ENCODE data around the gene NPAS3. TPM values are rescaled to one million over a fixed set of nuclear protein-coding genes. Genes with fewer than 3 reads are reported as not detected.

NPAS3 gene
- total RNA-seq, 1 donor from 2014 or later = 2.0 TPM

GRCh38 chr14:33675415-33676130 lies 736.9 kb downstream of the NPAS3 start:
- TF ChIP-seq, protein P1, sequence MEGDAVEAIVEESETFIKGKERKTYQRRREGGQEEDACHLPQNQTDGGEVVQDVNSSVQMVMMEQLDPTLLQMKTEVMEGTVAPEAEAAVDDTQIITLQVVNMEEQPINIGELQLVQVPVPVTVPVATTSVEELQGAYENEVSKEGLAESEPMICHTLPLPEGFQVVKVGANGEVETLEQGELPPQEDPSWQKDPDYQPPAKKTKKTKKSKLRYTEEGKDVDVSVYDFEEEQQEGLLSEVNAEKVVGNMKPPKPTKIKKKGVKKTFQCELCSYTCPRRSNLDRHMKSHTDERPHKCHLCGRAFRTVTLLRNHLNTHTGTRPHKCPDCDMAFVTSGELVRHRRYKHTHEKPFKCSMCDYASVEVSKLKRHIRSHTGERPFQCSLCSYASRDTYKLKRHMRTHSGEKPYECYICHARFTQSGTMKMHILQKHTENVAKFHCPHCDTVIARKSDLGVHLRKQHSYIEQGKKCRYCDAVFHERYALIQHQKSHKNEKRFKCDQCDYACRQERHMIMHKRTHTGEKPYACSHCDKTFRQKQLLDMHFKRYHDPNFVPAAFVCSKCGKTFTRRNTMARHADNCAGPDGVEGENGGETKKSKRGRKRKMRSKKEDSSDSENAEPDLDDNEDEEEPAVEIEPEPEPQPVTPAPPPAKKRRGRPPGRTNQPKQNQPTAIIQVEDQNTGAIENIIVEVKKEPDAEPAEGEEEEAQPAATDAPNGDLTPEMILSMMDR (IDR thresholded peaks at IDR 0.05; ENCODE audit: insufficient read depth, low read length, poor library complexity, severe bottlenecking) = no peak
- Histone ChIP-seq H3K36me3 (ENCODE audit: control insufficient read depth, insufficient read depth, low read length) (no peaks in the 10 kb centered on the region), H3K27me3 (ENCODE audit: control insufficient read depth, insufficient read depth, low read length) (no peaks in the 10 kb centered on the region), H3K4me3 (ENCODE audit: low read depth, low read length) (no peak overlapping the region)
- DNase-seq (ENCODE audit: low read depth) = no peak

DNA sequence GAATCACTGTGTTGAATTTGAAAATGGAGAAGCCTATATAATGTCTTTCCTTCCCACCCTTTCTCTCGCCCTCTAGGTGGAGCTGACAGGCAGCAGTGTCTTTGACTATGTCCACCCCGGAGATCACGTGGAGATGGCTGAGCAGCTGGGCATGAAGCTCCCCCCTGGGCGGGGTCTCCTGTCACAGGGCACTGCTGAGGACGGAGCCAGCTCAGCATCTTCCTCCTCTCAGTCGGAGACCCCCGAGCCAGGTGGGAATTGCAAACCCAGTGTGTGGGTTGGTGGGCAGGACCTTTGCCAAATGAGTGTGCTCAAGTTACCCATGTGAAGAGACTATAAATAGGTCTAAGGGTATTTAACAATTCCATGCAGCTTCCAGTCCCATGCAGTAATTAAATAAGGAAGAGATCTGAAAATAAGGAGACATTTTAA lies 737.5 kb downstream of the NPAS3 start:
- TF ChIP-seq, protein P1 (IDR thresholded peaks at IDR 0.05; ENCODE audit: insufficient read depth, low read length, poor library complexity, severe bottlenecking) = peak; percentile 61
- no peaks in the 10 kb centered on the region for H3K36me3 ChIP-seq (ENCODE audit: control insufficient read depth, insufficient read depth, low read length)
- no peak overlapping the region for H3K4me3 ChIP-seq (ENCODE audit: low read depth, low read length)
- no peaks in the 10 kb centered on the region for H3K27me3 ChIP-seq (ENCODE audit: control insufficient read depth, insufficient read depth, low read length)
- DNase-seq (ENCODE audit: low read depth) = no peak

DNA sequence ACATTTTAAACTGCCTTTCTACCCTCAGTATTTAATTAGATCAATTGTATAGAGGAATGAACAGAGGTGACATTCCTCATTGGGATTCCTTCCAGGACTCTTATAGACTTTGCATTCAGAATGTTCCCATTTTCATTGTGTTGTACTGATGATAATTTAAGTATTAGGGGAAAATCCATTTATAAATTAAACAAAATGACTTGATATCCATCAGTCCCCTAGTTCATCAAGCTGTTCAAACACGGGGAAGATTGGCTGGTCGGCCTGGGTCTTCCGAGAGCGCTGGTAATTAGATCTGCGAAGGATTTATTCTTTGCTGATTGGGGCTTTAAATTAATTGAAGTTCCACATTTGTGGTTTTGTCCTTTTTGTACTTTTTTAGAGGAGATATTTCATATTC lies 738.2 kb downstream of the NPAS3 start:
- Histone ChIP-seq H3K36me3 (ENCODE audit: control insufficient read depth, insufficient read depth, low read length) (no peaks in the 10 kb centered on the region), H3K4me3 (ENCODE audit: low read depth, low read length) (no peak overlapping the region), H3K27me3 (ENCODE audit: control insufficient read depth, insufficient read depth, low read length) (no peaks in the 10 kb centered on the region)
- TF ChIP-seq, protein P1 (IDR thresholded peaks at IDR 0.05; ENCODE audit: insufficient read depth, low read length, poor library complexity, severe bottlenecking) = no peak
- DNase-seq (ENCODE audit: low read depth) = no peak

DNA sequence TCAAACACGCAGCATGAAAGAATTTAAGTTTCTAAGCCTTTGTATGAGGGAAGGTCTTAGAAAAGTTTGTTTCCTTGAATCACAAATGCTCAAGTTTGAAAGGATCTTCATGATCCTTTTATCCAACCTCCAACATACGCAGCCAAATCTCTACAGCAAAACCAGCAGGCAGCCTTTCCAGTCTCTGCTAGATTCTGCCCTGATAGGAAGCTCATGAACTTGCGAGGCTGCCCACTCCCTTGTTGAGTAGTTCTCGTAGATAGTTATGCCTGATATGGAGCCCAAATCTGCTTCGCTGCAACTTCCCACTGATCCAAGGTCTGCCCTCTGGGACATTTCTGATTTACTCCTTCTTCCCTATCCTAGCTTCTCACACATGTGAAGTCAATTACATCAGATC lies 739.3 kb downstream of the NPAS3 start:
- TF ChIP-seq, protein P1 (IDR thresholded peaks at IDR 0.05; ENCODE audit: insufficient read depth, low read length, poor library complexity, severe bottlenecking) = no peak
- Histone ChIP-seq H3K4me3 (ENCODE audit: low read depth, low read length) (no peak overlapping the region), H3K27me3 (ENCODE audit: control insufficient read depth, insufficient read depth, low read length) (no peaks in the 10 kb centered on the region), H3K36me3 (ENCODE audit: control insufficient read depth, insufficient read depth, low read length) (no peaks in the 10 kb centered on the region)
- DNase-seq (ENCODE audit: low read depth) = no peak

- no peaks in the 10 kb centered on the region for H3K27me3 ChIP-seq (ENCODE audit: control insufficient read depth, insufficient read depth, low read length)
- DNase-seq (ENCODE audit: low read depth) = no peak
- no peak overlapping the region for H3K4me3 ChIP-seq (ENCODE audit: low read depth, low read length)
- TF ChIP-seq, protein P1 (IDR thresholded peaks at IDR 0.05; ENCODE audit: insufficient read depth, low read length, poor library complexity, severe bottlenecking) = no peak
- no peaks in the 10 kb centered on the region for H3K36me3 ChIP-seq (ENCODE audit: control insufficient read depth, insufficient read depth, low read length)
Observed at GRCh38 chr14:33679025-33679424, 740.3 kb downstream of the NPAS3 start.

Measured in kidney epithelial cell (primary cell).